Cardiac fibroblast (primary cell): ENCODE measurements around the gene PDIA5.
A peak's percentile ranks its signal among the peaks of the same experiment; 100 is the strongest.

Source experiments
- DNase-seq, 2 donors: peaks; one replicate each; pipeline versions ENCODE4 v3.0.0 to v3.0.0-alpha.2; 2010; ENCODE audit warnings: low read depth in 2 of 2
- H3K4me3 ChIP-seq, 2 donors: replicated peaks in 1 of 2; 1 replicate in 1 of 2; 2 replicates in 1 of 2; pipeline ENCODE4 v1.5.1; 2011; ENCODE audit warnings: low read depth in 2 of 2, low read length in 2 of 2, mild to moderate bottlenecking in 2 of 2, moderate library complexity in 1 of 2
- TF ChIP-seq, protein P1 (sequence below): IDR thresholded peaks from one replicate; pipeline ENCODE4 v1.5.1; 2011; ENCODE audit warnings: low read depth, mild to moderate bottlenecking, low read length, inconsistent platforms

The PDIA5 gene

GRCh38 chr3:123096731-123097130 lies 29.9 kb downstream of the PDIA5 start:
- DNase-seq, result peak; percentile 37 to 89
- no peak overlapping the region for H3K4me3 ChIP-seq
- TF ChIP-seq, protein P1, sequence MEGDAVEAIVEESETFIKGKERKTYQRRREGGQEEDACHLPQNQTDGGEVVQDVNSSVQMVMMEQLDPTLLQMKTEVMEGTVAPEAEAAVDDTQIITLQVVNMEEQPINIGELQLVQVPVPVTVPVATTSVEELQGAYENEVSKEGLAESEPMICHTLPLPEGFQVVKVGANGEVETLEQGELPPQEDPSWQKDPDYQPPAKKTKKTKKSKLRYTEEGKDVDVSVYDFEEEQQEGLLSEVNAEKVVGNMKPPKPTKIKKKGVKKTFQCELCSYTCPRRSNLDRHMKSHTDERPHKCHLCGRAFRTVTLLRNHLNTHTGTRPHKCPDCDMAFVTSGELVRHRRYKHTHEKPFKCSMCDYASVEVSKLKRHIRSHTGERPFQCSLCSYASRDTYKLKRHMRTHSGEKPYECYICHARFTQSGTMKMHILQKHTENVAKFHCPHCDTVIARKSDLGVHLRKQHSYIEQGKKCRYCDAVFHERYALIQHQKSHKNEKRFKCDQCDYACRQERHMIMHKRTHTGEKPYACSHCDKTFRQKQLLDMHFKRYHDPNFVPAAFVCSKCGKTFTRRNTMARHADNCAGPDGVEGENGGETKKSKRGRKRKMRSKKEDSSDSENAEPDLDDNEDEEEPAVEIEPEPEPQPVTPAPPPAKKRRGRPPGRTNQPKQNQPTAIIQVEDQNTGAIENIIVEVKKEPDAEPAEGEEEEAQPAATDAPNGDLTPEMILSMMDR, result no peak

DNA sequence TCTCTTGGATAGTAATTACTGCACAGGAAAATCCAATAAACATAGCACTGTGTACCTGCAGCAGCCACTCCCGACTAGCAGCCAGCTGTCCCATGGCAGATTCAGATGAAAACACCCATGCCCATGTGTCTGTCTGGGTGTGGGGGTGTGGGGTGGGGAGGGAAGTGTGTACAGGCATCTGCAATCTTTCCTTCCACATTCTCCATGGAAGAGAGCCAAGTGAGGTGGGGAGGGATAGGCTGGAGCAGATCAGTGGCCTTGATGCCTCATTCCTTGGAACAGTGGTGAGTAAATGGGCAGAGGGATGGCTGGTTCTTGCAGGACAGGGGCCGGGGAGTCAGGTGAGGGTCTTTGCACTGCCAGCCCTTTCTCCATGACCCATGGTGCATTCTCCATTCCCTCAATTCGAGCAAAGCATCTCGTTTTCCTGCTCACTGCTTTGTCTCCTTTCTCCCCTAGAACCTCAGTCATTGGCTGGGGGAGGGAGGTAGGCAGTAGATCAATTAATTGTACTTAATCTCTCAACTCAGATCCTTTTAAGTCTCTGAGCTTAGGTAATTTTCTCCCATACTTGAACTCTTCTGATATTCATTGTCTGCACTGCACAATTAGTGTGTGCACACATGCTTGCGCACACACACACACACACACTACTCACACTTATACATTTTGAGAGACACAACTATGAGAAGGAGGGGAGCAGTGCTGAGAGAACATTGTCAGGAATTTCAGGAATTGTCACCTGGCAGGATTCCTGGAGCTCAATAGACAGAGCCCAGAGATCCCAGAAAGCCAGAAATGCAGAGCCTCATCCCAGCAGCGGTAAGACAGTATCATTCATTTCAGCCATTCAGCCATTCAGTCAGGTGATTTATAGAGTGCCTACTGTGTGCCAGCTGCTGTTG lies 31.9 kb downstream of the PDIA5 start:
- no peak overlapping the region for H3K4me3 ChIP-seq
- TF ChIP-seq, protein P1, result no peak
- peak in 1 of 2 donors; percentile 55 for DNase-seq

GRCh38 chr3:123099331-123100192 lies 32.7 kb downstream of the PDIA5 start:
- no peak overlapping the region for H3K4me3 ChIP-seq
- TF ChIP-seq, protein P1, result no peak
- DNase-seq, result no peak

DNA sequence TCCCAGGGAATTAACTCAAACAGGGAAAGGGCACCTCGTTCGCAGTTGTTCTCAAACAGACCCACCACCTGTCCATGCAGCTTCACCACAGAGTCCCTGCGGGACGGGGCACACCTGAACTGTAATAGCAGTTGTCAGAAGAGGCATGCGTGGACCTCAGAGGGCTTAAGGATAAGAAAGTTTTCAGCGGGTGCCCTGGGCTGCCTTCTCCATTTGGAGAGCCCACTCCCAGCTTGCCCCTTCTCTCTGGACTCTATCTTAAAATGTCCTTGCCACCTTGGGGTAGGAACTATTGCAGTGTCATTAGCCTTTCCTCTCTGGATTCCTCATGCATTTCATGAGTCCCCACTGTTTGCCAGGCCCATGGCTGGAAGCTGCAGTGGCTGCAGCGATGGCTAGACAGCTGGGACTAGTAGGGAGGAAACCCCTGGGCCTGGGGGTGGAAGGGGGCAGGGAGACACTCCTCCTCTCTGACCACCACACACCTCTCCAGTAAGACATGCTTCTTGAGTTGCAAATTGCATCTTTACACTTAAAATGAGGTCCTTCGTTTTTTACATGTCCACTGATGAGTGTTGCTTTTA lies 33.5 kb downstream of the PDIA5 start:
- H3K4me3 ChIP-seq, result no peak overlapping the region
- no peak for DNase-seq
- TF ChIP-seq, protein P1, result no peak

DNA sequence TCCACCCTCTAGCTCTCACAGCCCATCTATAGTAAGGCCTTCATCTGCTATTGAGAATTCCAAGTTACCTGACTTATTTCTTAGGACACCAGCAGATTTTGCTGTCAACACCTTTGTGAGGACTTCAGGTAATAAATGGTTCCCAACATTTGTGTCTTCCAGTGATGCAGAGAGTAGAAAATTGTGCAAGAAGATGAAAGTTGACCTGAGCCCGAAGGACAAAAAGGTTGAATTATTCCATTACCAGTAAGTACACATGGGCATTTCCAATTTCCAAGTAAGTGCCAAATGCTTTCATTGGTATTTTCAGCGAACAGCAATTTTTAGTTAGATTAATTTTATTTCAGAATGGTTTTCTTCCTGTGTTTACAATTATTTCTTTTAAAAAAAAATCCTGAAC lies 35.4 kb downstream of the PDIA5 start:
- TF ChIP-seq, protein P1, result no peak
- H3K4me3 ChIP-seq, result no peak overlapping the region
- no peak for DNase-seq

DNA sequence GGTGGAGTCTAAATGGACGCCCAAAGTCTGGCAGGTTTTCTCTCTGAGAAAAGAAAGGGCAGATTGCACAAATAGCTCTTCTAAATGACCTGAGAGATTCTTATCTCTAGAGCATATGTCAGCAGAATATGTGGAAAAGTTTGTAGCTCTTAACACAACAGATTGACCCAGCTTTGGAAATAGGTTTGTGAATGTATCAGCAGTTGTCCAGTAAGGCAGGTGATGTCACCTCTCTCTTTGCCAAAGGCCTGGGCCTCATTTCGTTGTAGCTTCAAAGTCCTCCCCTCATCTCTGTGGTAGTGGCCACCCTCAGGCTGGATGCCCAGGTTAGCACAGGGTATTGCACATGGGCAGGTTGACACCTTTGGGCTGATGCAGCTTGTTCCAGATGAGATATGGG lies 36.0 kb downstream of the PDIA5 start:
- no peak for DNase-seq
- no peak overlapping the region for H3K4me3 ChIP-seq
- TF ChIP-seq, protein P1, result no peak
